ENCODE measurements around the gene SEMA5A. TPM values are rescaled to one million over a fixed set of nuclear protein-coding genes. Genes with fewer than 3 reads are reported as not detected.

The SEMA5A gene
- total and polyA plus RNA-seq, 2 of the 13 experiments (the other 11 are each of a cell fraction or from before 2014, with no cell fraction given) = 0.01 TPM; not detected in 1

DNA sequence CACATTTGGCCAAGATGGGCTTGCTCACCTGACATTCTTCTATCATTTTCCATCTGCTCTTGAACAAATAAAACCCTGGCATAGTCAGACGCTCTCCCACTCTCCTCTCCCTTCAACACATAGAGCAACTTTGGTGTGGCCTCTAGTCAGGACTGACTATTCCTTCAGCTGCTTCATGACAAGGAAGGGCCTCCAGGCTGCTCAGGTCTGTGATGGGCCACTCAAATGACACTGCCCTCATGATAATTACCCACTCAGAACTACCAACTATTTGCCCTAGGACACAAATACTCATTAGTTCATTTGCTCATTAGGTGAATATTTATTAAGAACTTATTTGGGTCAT lies 376.3 kb downstream of the SEMA5A start:
- CTCF ChIA-PET (ENCODE audit: low intra/inter-chr PET ratio, low total read pairs) = no interaction called here
- in situ Hi-C loops (cut with HindIII; ENCODE audit: extremely low pct_ligation_motif_present, low pct_unique_long_range_greater_than_20kb) = no loop called here
- POLR2A ChIA-PET = no interaction called here
- Histone ChIP-seq H3K9ac (ENCODE audit: insufficient read depth, low read depth, low read length) (no peak overlapping the region), H3K79me2 (ENCODE audit: insufficient read depth, low read length) (no peaks in the 10 kb centered on the region), H3K27ac (ENCODE audit: extremely low read length, insufficient read depth, low read length) (no peak overlapping the region), H3K4me1 (ENCODE audit: insufficient read depth, low read length) (no peaks in the 10 kb centered on the region), H3K9me3 (ENCODE audit: low read length) (peaks cover 24% of the 10 kb centered on the region), H2AFZ (ENCODE audit: low read length) (no peak overlapping the region), H3K4me3 (replicated peaks in 1 of 3; ENCODE audit: insufficient read depth in 1 of 3, low read depth in 2 of 3, low read length in 3 of 3) (no peak overlapping the region), H3K4me2 (ENCODE audit: low read depth, low read length) (no peak overlapping the region), H3K36me3 (replicated peaks in 1 of 2; ENCODE audit: control insufficient read depth in 1 of 2, insufficient read depth in 2 of 2, low read length in 2 of 2) (no peaks in the 10 kb centered on the region), H4K20me1 (ENCODE audit: insufficient read depth, low read length) (no peaks in the 10 kb centered on the region), H3K27me3 (ENCODE audit: control insufficient read depth in 1 of 2, insufficient read depth in 2 of 2, low read length in 2 of 2) (no peaks in the 10 kb centered on the region)
- intact Hi-C loops (cut with micrococcal nuclease; ENCODE audit: unreplicated experiment) = no loop called here
- ATAC-seq = no peak
- no peak for TF ChIP-seq NFYB (CRISPR knock-in tag; IDR thresholded peaks at IDR 0.05)
- TF ChIP-seq SMYD3 (CRISPR knock-in tag; IDR thresholded peaks at IDR 0.05) = no peak
- no peak for TF ChIP-seq ZNF441 (CRISPR knock-in tag; IDR thresholded peaks at IDR 0.05; ENCODE audit: borderline replicate concordance)
- TF ChIP-seq NFATC3 (CRISPR knock-in tag; IDR thresholded peaks at IDR 0.05) = no peak
- no peak for TF ChIP-seq PPARG (CRISPR knock-in tag; conservative IDR thresholded peaks at IDR 0.05)
- TF ChIP-seq KAT7 (CRISPR knock-in tag; IDR thresholded peaks at IDR 0.05; ENCODE audit: borderline replicate concordance) = no peak
- TF ChIP-seq, protein P1, sequence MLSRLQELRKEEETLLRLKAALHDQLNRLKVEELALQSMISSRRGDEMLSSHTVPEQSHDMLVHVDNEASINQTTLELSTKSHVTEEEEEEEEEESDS (CRISPR knock-in tag; IDR thresholded peaks at IDR 0.05; ENCODE audit: borderline replicate concordance) = no peak
- TF ChIP-seq, protein P2, sequence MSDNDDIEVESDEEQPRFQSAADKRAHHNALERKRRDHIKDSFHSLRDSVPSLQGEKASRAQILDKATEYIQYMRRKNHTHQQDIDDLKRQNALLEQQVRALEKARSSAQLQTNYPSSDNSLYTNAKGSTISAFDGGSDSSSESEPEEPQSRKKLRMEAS (IDR thresholded peaks at IDR 0.05) = no peak
- TF ChIP-seq SIX1 (CRISPR knock-in tag; IDR thresholded peaks at IDR 0.05; ENCODE audit: borderline replicate concordance) = no peak
- TF ChIP-seq, protein P3, sequence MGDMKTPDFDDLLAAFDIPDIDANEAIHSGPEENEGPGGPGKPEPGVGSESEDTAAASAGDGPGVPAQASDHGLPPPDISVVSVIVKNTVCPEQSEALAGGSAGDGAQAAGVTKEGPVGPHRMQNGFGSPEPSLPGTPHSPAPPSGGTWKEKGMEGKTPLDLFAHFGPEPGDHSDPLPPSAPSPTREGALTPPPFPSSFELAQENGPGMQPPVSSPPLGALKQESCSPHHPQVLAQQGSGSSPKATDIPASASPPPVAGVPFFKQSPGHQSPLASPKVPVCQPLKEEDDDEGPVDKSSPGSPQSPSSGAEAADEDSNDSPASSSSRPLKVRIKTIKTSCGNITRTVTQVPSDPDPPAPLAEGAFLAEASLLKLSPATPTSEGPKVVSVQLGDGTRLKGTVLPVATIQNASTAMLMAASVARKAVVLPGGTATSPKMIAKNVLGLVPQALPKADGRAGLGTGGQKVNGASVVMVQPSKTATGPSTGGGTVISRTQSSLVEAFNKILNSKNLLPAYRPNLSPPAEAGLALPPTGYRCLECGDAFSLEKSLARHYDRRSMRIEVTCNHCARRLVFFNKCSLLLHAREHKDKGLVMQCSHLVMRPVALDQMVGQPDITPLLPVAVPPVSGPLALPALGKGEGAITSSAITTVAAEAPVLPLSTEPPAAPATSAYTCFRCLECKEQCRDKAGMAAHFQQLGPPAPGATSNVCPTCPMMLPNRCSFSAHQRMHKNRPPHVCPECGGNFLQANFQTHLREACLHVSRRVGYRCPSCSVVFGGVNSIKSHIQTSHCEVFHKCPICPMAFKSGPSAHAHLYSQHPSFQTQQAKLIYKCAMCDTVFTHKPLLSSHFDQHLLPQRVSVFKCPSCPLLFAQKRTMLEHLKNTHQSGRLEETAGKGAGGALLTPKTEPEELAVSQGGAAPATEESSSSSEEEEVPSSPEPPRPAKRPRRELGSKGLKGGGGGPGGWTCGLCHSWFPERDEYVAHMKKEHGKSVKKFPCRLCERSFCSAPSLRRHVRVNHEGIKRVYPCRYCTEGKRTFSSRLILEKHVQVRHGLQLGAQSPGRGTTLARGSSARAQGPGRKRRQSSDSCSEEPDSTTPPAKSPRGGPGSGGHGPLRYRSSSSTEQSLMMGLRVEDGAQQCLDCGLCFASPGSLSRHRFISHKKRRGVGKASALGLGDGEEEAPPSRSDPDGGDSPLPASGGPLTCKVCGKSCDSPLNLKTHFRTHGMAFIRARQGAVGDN (CRISPR knock-in tag; IDR thresholded peaks at IDR 0.05) = no peak
- TF ChIP-seq, protein P4, sequence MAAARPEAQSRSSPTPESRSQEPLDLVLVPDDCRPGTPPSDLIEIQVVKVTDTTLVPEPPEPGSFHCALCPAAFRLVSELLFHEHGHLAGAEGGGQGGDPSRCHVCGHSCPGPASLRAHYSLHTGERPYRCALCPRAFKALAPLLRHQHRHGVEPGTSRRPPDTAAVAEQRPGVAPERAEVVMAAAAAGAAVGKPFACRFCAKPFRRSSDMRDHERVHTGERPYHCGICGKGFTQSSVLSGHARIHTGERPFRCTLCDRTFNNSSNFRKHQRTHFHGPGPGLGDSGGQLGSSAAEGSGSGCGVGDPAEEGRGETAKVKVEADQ (CRISPR knock-in tag; IDR thresholded peaks at IDR 0.05; ENCODE audit: borderline replicate concordance) = no peak
- TF ChIP-seq, protein P5, sequence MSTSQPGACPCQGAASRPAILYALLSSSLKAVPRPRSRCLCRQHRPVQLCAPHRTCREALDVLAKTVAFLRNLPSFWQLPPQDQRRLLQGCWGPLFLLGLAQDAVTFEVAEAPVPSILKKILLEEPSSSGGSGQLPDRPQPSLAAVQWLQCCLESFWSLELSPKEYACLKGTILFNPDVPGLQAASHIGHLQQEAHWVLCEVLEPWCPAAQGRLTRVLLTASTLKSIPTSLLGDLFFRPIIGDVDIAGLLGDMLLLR (CRISPR knock-in tag; IDR thresholded peaks at IDR 0.05) = no peak
- 19% methylated on average over 1 of the region's 1 CpG for WGBS (ENCODE audit: low lambda C conversion rate)
- no peak for DNase-seq (ENCODE audit: low spot score)
- FAIRE-seq = no peak
- no TSS peak for BruUV-seq (replicated peaks)
